Measurements from ENCODE around the gene SLCO2B1.

DNA sequence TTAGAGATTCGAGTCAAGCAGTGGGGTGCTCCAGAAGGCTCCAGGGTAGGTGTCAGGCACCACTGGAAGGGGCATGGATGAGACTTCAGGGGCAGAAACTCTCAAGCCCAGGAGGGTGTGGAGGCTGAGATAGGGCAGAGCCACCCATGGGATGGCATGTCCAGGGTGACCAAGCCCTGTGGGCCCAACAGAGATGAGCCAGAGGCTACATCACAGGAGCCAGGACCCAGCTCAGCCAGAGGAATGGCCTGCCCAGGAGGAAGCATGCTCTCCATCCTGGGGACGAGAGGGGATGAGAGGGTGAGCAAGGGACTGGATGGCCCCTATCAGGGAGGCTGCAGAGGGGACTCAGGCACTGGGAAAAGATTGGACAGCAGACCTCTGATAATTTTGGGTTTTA is 42.8 kb downstream of the SLCO2B1 start:
- TF ChIP-seq, protein P1, sequence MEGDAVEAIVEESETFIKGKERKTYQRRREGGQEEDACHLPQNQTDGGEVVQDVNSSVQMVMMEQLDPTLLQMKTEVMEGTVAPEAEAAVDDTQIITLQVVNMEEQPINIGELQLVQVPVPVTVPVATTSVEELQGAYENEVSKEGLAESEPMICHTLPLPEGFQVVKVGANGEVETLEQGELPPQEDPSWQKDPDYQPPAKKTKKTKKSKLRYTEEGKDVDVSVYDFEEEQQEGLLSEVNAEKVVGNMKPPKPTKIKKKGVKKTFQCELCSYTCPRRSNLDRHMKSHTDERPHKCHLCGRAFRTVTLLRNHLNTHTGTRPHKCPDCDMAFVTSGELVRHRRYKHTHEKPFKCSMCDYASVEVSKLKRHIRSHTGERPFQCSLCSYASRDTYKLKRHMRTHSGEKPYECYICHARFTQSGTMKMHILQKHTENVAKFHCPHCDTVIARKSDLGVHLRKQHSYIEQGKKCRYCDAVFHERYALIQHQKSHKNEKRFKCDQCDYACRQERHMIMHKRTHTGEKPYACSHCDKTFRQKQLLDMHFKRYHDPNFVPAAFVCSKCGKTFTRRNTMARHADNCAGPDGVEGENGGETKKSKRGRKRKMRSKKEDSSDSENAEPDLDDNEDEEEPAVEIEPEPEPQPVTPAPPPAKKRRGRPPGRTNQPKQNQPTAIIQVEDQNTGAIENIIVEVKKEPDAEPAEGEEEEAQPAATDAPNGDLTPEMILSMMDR (conservative IDR thresholded peaks at IDR 0.05), result no peak
- no peak for TF ChIP-seq ZFX (IDR thresholded peaks at IDR 0.05)

Measured in C4-2B (cell line).